NCI-H2029 treated with DMSO at 0.1 percent for 48 hours (cell line): Measurements from ENCODE around the gene WNT8A.

Experiments
- DNase-seq: peaks from one replicate; lab custom pipeline; 2025; lab: John Stamatoyannopoulos, UW

WNT8A gene

GRCh38 chr5:138091685-138092084 is 7.9 kb downstream of the WNT8A start:
- no peak for DNase-seq

- DNase-seq: no peak
Measured at GRCh38 chr5:138092301-138092700, 8.5 kb downstream of the WNT8A start.

- no peak for DNase-seq
Measured at GRCh38 chr5:138093036-138093435, 9.2 kb downstream of the WNT8A start.

- no peak for DNase-seq
Measured at GRCh38 chr5:138095100-138095907, 11.5 kb downstream of the WNT8A start.

GRCh38 chr5:138096363-138096762 is 12.5 kb downstream of the WNT8A start:
- no peak for DNase-seq

- no peak for DNase-seq
Measured at GRCh38 chr5:138096997-138097828, 13.4 kb downstream of the WNT8A start.

- DNase-seq: no peak
Measured at GRCh38 chr5:138102454-138103318, 18.9 kb downstream of the WNT8A start.

GRCh38 chr5:138103319-138103637 is 19.4 kb downstream of the WNT8A start:
- DNase-seq: no peak

- DNase-seq: no peak
Measured at GRCh38 chr5:138105709-138106108, 21.9 kb downstream of the WNT8A start.

- no peak for DNase-seq
Measured at GRCh38 chr5:138107213-138107612, 23.4 kb downstream of the WNT8A start.

- no peak for DNase-seq
Measured at GRCh38 chr5:138109463-138110265, 25.8 kb downstream of the WNT8A start.

- DNase-seq: no peak
Measured at GRCh38 chr5:138110266-138110963, 26.6 kb downstream of the WNT8A start.

- no peak for DNase-seq
Measured at GRCh38 chr5:138111181-138111580, 27.3 kb downstream of the WNT8A start.

GRCh38 chr5:138111937-138112336 is 28.1 kb downstream of the WNT8A start:
- DNase-seq: no peak

GRCh38 chr5:138115254-138115653 is 31.4 kb downstream of the WNT8A start:
- no peak for DNase-seq

GRCh38 chr5:138128334-138128733 is 44.5 kb downstream of the WNT8A start:
- DNase-seq: no peak

- DNase-seq: no peak
Measured at GRCh38 chr5:138129347-138129746, 45.5 kb downstream of the WNT8A start.

GRCh38 chr5:138132543-138132942 is 48.7 kb downstream of the WNT8A start:
- DNase-seq: no peak

- DNase-seq: peak; percentile 55
Measured at GRCh38 chr5:138138949-138139780, 55.3 kb downstream of the WNT8A start, which contains the start of gene NME5. Gene NME5 (minus strand): TSS chr5:138139428. CDS start chr5:138138780, 648 bp downstream.

GRCh38 chr5:138139781-138140090 is 55.9 kb downstream of the WNT8A start:
- no peak for DNase-seq
